DMS114 treated with DMSO at 0.1 percent for 48 hours (cell line): ENCODE measurements around the gene SHISA7.
"Not testable (repeated sequence)": the region's sequence is repeated elsewhere in the genome, so short reads cannot be mapped to it uniquely, and the experiment has no call there.

Experiments
- DNase-seq: peaks from one replicate; lab custom pipeline; 2025; ENCODE audit not compliant: unreplicated experiment; lab: John Stamatoyannopoulos, UW

SHISA7 gene

GRCh38 chr19:55448175-55448490 lies 5.0 kb upstream of the SHISA7 start:
- not testable (repeated sequence) for DNase-seq

DNA sequence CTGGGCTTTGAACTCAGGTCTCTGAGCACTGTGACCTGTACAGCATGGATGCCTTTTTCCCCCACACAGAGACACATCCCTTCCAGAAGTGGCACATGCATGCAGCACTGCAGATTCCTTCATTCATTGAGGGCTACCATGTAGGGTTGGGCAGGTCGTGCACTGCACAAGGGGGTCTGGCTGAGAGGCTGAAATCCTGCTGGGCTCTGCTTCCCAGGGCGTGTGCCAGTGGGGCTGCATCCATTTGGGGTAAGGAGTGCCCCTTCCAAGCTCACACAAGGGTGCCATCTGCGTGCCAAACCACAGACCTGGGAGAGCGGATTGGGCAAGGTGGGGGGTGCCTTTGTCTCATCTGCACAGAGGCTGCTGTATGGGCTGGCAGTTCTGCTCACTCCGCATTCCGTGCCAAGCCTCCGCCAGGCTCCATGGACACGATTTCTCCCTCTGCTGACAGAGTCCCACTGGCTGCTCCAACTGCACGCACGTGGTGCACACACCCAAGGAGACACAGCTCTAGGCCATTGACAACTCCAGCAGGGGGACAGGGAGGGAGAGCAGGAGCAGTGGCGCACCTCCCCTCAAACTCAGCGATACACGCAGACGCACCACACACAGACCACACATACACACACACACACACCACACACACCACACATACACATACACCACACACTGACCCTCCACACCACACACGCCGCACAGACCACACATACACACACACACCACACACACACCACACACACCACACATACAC lies 4.5 kb upstream of the SHISA7 start:
- peak; percentile 59 for DNase-seq

DNA sequence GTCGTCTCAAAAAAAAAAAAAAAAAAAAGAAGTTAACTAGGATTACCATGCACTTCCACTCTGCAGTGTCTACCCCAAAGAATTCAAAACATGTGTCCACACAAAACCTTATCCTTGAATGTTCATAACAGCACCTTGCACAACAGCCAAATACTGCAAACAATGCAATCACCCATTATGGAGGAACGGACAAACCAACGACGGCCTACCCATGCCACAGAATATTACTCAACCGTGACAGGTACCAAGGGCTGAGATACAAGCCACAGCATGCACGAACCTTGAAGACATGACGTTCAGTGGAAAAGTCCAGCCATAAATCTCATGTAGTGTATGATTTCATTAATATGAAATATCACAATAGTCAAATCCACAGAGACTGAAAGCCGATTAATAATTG lies 3.0 kb upstream of the SHISA7 start:
- DNase-seq: no peak

- DNase-seq: no peak
Measured at GRCh38 chr19:55444646-55445045, 1.5 kb upstream of the SHISA7 start.

GRCh38 chr19:55443824-55444480 lies 852 bp upstream of the SHISA7 start:
- no peak for DNase-seq

GRCh38 chr19:55442372-55442961 lies 633 bp downstream of the SHISA7 start:
- no peak for DNase-seq

DNA sequence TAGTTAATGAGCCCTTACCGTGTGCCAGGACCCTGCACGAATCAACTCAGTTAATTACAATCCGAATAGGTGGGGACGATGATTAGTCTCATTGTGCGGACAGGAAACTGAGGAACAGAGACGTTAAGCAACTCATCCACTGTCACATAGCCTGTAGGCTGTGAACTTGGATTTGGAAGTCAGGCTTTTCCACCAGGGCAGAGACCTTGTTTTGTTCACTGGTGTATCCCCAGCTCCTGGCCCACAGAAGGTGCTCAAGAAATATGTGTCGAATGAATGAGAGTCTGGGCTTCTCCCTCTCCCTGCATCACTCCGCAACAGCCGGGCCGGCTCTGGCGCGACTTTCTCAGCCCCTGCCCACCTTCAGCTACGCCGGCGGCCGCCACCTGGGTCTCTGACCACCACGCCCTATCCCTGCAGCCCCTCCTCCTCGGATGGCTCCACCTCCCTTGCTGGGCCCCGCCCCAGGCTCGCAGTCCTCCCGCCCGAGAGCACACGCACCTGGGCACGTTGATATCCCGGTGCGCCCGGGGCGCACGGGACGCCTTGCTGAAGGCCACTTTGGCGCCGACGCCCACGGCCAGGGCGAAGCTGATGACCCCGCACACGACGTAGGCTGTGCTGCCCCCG lies 1.3 kb downstream of the SHISA7 start:
- no peak for DNase-seq

- no peak for DNase-seq
Measured at GRCh38 chr19:55441319-55441691, 1.8 kb downstream of the SHISA7 start.

DNA sequence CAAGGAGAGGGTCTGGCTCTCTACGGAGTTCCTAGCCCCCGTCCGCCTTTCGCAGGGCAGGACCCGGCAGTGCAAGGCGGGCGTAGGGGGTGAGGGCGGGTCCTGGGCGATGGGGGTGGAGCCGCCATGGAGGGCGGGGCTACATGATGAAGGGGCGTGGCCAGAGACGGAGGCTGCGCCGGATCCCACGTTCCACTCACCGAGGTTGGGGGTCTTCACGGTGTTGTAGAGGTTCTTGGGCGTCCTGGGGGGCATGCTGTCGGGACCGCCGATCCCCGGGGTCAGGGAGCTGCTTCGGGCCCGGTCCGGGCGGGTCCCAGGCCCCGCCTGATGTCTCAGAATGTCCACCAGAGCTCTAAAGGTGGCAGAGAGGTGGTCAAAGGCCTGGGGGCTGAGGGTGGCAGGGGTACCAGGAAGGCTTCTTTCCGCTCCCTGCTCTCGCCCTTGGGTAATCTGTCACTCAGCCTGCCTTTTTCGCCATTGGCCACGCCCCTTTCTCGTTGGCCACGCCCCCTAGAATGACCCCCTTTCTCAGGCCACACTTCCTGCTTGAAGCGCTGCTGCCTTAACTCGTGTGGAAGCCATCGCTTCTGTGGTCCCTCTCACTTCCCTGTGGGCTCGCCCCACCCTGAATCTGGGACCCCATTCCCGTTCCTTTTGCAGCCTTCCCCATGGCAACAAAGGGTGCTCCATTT lies 2.5 kb downstream of the SHISA7 start:
- no peak for DNase-seq

- DNase-seq: no peak
Measured at GRCh38 chr19:55439052-55439451, 4.0 kb downstream of the SHISA7 start.

DNA sequence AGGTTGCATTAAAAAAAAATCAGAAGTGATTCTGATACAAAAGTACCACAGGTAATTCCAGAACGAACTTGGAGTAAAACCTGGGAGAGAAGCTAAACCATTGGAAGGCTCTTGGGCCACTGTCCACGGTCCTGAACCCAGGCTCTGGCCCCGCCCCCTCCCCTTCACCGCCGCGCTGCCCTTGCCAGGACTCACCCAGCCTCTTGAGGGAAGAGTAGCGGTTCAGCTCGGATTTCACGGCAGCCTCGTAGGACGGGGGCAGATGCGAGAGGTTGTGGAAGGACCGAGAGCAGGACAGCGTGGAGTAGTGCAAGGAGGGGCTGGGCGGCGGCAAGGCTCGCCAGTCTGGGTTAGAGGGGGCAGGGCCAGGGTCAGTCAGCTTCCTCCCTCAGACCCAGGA lies 5.7 kb downstream of the SHISA7 start:
- no peak for DNase-seq

GRCh38 chr19:55436847-55437246 lies 6.3 kb downstream of the SHISA7 start:
- DNase-seq: no peak

GRCh38 chr19:55435020-55435419 lies 8.1 kb downstream of the SHISA7 start:
- DNase-seq: no peak

DNA sequence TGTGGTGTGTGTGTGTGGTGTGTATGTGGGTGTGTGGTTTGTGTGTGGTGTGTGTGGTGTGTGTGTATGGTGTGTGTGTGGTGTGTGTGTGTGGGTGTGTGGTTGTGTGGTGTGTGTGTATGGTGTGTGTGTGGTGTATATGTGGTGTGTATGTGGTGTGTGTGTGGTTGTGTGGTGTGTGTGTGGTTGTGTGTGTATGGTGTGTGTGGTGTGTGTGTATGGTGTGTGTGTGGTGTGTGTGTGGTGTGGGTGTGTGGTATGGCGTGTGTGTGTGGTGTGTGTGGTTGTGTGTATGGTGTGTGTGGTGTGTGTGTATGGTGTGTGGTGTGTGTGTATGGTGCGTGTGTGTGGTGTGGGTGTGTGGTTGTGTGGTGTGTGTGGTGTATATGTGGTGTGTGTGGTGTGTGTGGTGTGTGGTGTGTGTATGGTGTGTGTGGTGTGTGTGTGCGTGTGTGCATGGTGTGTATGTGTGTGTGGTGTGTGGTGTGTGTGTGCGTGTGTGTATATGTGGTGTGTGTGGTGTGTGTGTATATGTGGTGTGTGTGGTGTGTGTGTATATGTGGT lies 8.7 kb downstream of the SHISA7 start:
- no peak for DNase-seq

- DNase-seq: no peak
Measured at GRCh38 chr19:55433292-55433691, 9.8 kb downstream of the SHISA7 start.

- no peak for DNase-seq
Measured at GRCh38 chr19:55432241-55432959, 10.7 kb downstream of the SHISA7 start.

GRCh38 chr19:55431183-55431582 lies 11.9 kb downstream of the SHISA7 start:
- DNase-seq: no peak

- DNase-seq: no peak
Measured at GRCh38 chr19:55426042-55426441, 17.1 kb downstream of the SHISA7 start.

DNA sequence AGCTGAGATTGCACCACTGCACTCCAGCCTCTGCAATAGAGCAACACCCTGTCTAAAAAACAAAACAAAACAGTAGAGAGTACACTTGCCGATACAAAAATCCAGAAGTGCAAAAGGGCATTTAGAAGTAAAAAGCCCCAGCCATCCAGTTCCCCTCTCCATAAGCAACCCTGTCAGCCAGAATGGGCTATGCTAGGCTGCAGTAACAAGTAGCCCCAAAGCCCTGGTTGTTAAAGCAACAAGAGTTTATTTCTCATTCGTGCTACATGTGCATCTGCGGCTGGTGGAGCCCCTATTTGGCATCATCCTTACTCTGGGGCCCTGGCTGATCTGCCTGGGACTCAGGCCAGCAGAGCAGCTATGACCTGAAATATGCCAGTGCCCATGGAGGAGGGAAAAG lies 18.6 kb downstream of the SHISA7 start:
- no peak for DNase-seq

- no peak for DNase-seq
Measured at GRCh38 chr19:55423225-55424005, 19.7 kb downstream of the SHISA7 start.
